ENCODE measurements around the gene NALCN. TPM values are rescaled to one million over a fixed set of nuclear protein-coding genes. Genes with fewer than 3 reads are reported as not detected.

Gene NALCN
- total RNA-seq, 4 donors from 2014 or later, result 0.62 to 0.87 TPM; not detected in 2

- ATAC-seq, result no peak
- in situ Hi-C loops (cut with MboI; ENCODE audit: low sequenced_read_pairs in 4 of 4), result no loop called here
- Histone ChIP-seq H3K4me1 (no peaks in the 10 kb centered on the region), H3K4me3 (no peak overlapping the region), H3K27ac (no peak overlapping the region), H3K27me3 (no peaks in the 10 kb centered on the region), H3K36me3 (no peaks in the 10 kb centered on the region), H3K9me3 (no peaks in the 10 kb centered on the region)
- no peak for DNase-seq
- TF ChIP-seq POLR2A (IDR thresholded peaks at IDR 0.05) (no peak), CTCF (IDR thresholded peaks at IDR 0.05 in 4 of 5, conservative IDR thresholded peaks at IDR 0.05 in 1 of 5) (no peak)
- intact Hi-C loops (cut with DNase I; ENCODE audit: low total_unique reads), result no loop called here
Observed at GRCh38 chr13:101080616-101081015, 335.7 kb downstream of the NALCN start.

- Histone ChIP-seq H3K27me3 (no peaks in the 10 kb centered on the region), H3K4me3 (no peak overlapping the region), H3K27ac (no peak overlapping the region), H3K4me1 (no peaks in the 10 kb centered on the region), H3K9me3 (no peaks in the 10 kb centered on the region), H3K36me3 (no peaks in the 10 kb centered on the region)
- no peak for TF ChIP-seq CTCF (IDR thresholded peaks at IDR 0.05 in 4 of 5, conservative IDR thresholded peaks at IDR 0.05 in 1 of 5)
- intact Hi-C loops (cut with DNase I; ENCODE audit: low total_unique reads), result no loop called here
- ATAC-seq, result no peak
- DNase-seq, result no peak
- in situ Hi-C loops (cut with MboI; ENCODE audit: low sequenced_read_pairs in 4 of 4), result no loop called here
Observed at GRCh38 chr13:101065329-101065728, 351.0 kb downstream of the NALCN start.

- H3K27ac ChIP-seq, result no peak overlapping the region
- no peaks in the 10 kb centered on the region for H3K4me1 ChIP-seq
- DNase-seq (no peak), ATAC-seq (no peak)
- H3K36me3 ChIP-seq, result no peaks in the 10 kb centered on the region
- intact Hi-C loops (cut with DNase I; ENCODE audit: low total_unique reads), result no loop called here
- no peaks in the 10 kb centered on the region for H3K9me3 ChIP-seq
- TF ChIP-seq POLR2A (IDR thresholded peaks at IDR 0.05), result no peak
- TF ChIP-seq CTCF (IDR thresholded peaks at IDR 0.05 in 4 of 5, conservative IDR thresholded peaks at IDR 0.05 in 1 of 5), result no peak
- H3K27me3 ChIP-seq, result no peaks in the 10 kb centered on the region
- H3K4me3 ChIP-seq, result no peak overlapping the region
- in situ Hi-C loops (cut with MboI; ENCODE audit: low sequenced_read_pairs in 4 of 4), result no loop called here
Observed at GRCh38 chr13:101059793-101060192, 356.5 kb downstream of the NALCN start.

GRCh38 chr13:101058841-101059240, 357.5 kb downstream of the NALCN start:
- no peak overlapping the region for H3K4me3 ChIP-seq
- H3K27me3 ChIP-seq, result no peaks in the 10 kb centered on the region
- in situ Hi-C loops (cut with MboI; ENCODE audit: low sequenced_read_pairs in 4 of 4), result no loop called here
- DNase-seq (no peak), ATAC-seq (no peak)
- no peaks in the 10 kb centered on the region for H3K36me3 ChIP-seq
- H3K9me3 ChIP-seq, result no peaks in the 10 kb centered on the region
- intact Hi-C loops (cut with DNase I; ENCODE audit: low total_unique reads), result no loop called here
- no peak for TF ChIP-seq POLR2A (IDR thresholded peaks at IDR 0.05)
- TF ChIP-seq CTCF (IDR thresholded peaks at IDR 0.05 in 4 of 5, conservative IDR thresholded peaks at IDR 0.05 in 1 of 5), result no peak
- no peak overlapping the region for H3K27ac ChIP-seq
- no peaks in the 10 kb centered on the region for H3K4me1 ChIP-seq

GRCh38 chr13:101053301-101054093, 362.8 kb downstream of the NALCN start:
- H3K27ac ChIP-seq, result no peak overlapping the region
- no peaks in the 10 kb centered on the region for H3K36me3 ChIP-seq
- DNase-seq, result no peak
- no peaks in the 10 kb centered on the region for H3K27me3 ChIP-seq
- intact Hi-C loops (cut with DNase I; ENCODE audit: low total_unique reads), result no loop called here
- in situ Hi-C loops (cut with MboI; ENCODE audit: low sequenced_read_pairs in 4 of 4), result no loop called here
- H3K9me3 ChIP-seq, result no peaks in the 10 kb centered on the region
- ATAC-seq, result no peak
- no peaks in the 10 kb centered on the region for H3K4me1 ChIP-seq
- TF ChIP-seq POLR2A (IDR thresholded peaks at IDR 0.05) (no peak), CTCF (IDR thresholded peaks at IDR 0.05 in 4 of 5, conservative IDR thresholded peaks at IDR 0.05 in 1 of 5) (no peak)
- H3K4me3 ChIP-seq, result no peak overlapping the region

Data from gastrocnemius medialis (tissue), 4 donors.